Measurements from ENCODE around the gene IDH3A. TPM values are rescaled to one million over a fixed set of nuclear protein-coding genes. Genes with fewer than 3 reads are reported as not detected.

Gene IDH3A
- total RNA-seq, 1 experiment from 2014 or later, result 116 TPM

DNA sequence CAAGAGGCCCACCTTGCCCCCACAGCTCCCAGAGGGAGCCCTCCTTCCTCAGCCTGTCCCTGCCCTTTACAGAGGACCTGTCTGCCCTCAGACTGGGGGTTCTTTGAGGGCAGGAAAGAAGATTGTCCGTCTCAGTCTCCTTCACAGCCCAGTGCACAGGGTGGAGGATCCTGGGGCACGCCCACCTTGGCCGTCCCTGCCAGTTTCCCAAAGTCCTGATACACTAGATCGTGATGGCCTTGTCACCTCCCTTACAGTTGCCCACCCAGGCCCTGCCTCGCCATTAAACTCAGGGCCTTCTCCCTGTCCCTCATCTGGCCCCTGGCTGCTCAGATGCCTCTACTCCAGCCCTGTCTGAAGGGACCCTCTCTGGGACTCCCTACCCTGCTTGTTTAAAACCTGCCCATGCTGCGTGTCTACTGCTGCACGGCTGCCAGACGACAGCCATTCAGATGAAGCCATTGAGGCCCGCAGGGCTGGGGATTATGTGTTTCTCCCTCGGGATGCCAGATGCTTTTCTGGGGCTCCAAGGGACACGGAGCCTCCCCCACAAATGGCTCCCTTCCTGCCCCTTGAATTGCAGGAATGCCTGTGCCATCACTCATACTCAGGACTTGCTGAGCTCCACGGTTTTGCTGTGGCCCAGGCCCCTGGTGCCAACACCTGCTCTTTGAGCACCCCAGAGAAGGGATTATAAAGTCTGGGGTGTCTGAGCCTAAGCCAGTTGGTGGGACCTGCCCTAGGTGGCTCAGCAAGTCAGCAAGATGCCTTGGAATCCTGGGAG lies 57.4 kb downstream of the IDH3A start:
- Histone ChIP-seq H3K4me1 (ENCODE audit: control insufficient read depth, insufficient read depth, low read length) (peaks cover 34% of the 10 kb centered on the region), H3K36me3 (ENCODE audit: control insufficient read depth, insufficient read depth, low read length) (no peaks in the 10 kb centered on the region), H3K4me3 (ENCODE audit: low read depth in 2 of 2, low read length in 2 of 2) (no peak overlapping the region), H3K27ac (ENCODE audit: low read length) (no peak overlapping the region), H3K27me3 (ENCODE audit: control insufficient read depth, insufficient read depth, low read length) (no peaks in the 10 kb centered on the region), H3K9me3 (ENCODE audit: control insufficient read depth, insufficient read depth, low read depth, low read length) (no peaks in the 10 kb centered on the region)
- DNase-seq (ENCODE audit: low read depth, low spot score) (no peak), ATAC-seq (0 out of 2 replicates have a peak, but pooled peaks have one; percentile 29)
- ChIA-PET CTCF (interaction anchor here (1.6 kb wide), 1 partner anchor 11 kb away, joined by 10 read pairs; no protein-coding TSS in a partner anchor), POLR2A (no interaction called here)
- in situ Hi-C loops (cut with HindIII; ENCODE audit: low pct_unique_long_range_greater_than_20kb, low sequenced_read_pairs) (no loop called here), intact Hi-C loops (cut with micrococcal nuclease; ENCODE audit: unreplicated experiment) (no loop called here)
- no peak for TF ChIP-seq CTCF (IDR thresholded peaks at IDR 0.05)
- TF ChIP-seq REST (IDR thresholded peaks at IDR 0.05; ENCODE audit: insufficient read depth in 1 of 2, low read depth in 2 of 2, low read length in 1 of 2), result no peak
- no peak for TF ChIP-seq TCF7L2 (IDR thresholded peaks at IDR 0.05; ENCODE audit: low read depth, low read length)
- no peak for TF ChIP-seq SIN3A (IDR thresholded peaks at IDR 0.05; ENCODE audit: borderline replicate concordance, insufficient read depth, low read depth, low read length)
- TF ChIP-seq POLR2AphosphoS5 (IDR thresholded peaks at IDR 0.05; ENCODE audit: low read depth, low read length), result no peak
- BruUV-seq (replicated peaks), result no TSS peak

DNA sequence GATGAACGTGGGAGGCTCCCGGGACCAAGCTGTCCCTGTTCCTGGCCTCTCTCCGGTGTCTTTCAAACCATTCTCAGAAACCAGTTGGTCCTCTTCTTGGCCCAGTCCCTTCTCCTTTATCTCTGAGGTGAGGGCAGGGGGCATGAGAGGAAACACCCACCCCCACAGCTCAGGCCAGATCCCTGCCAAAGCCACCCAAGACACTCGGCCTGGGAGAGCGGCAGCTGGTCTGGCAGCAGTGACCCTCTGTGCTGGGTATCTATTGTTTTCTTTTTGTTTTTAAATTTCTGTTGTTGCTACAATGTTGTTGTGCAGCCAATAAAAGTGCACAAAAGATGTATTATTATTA lies 57.9 kb downstream of the IDH3A start:
- ATAC-seq (0 out of 2 replicates have a peak, but pooled peaks have one; percentile 8), DNase-seq (ENCODE audit: low read depth, low spot score) (no peak)
- in situ Hi-C loops (cut with HindIII; ENCODE audit: low pct_unique_long_range_greater_than_20kb, low sequenced_read_pairs) (no loop called here), intact Hi-C loops (cut with micrococcal nuclease; ENCODE audit: unreplicated experiment) (no loop called here)
- POLR2A ChIA-PET, result no interaction called here
- CTCF ChIA-PET, result interaction anchor here (1.6 kb wide), 1 partner anchor 12 kb away, joined by 10 read pairs; no protein-coding TSS in a partner anchor
- H3K36me3 ChIP-seq (ENCODE audit: control insufficient read depth, insufficient read depth, low read length), result no peaks in the 10 kb centered on the region
- H3K4me1 ChIP-seq (ENCODE audit: control insufficient read depth, insufficient read depth, low read length), result peaks cover 39% of the 10 kb centered on the region
- no TSS peak for BruUV-seq (replicated peaks)
- TF ChIP-seq POLR2AphosphoS5 (IDR thresholded peaks at IDR 0.05; ENCODE audit: low read depth, low read length), result no peak
- TF ChIP-seq TCF7L2 (IDR thresholded peaks at IDR 0.05; ENCODE audit: low read depth, low read length), result no peak
- TF ChIP-seq CTCF (IDR thresholded peaks at IDR 0.05), result no peak
- no peak for TF ChIP-seq REST (IDR thresholded peaks at IDR 0.05; ENCODE audit: insufficient read depth in 1 of 2, low read depth in 2 of 2, low read length in 1 of 2)
- no peak for TF ChIP-seq SIN3A (IDR thresholded peaks at IDR 0.05; ENCODE audit: borderline replicate concordance, insufficient read depth, low read depth, low read length)
- no peak overlapping the region for H3K4me3 ChIP-seq (ENCODE audit: low read depth in 2 of 2, low read length in 2 of 2)
- H3K9me3 ChIP-seq (ENCODE audit: control insufficient read depth, insufficient read depth, low read depth, low read length), result no peaks in the 10 kb centered on the region
- H3K27ac ChIP-seq (ENCODE audit: low read length), result no peak overlapping the region
- no peaks in the 10 kb centered on the region for H3K27me3 ChIP-seq (ENCODE audit: control insufficient read depth, insufficient read depth, low read length)
